HG03060 (cell line): Measurements from ENCODE around the gene STK17A.

Source experiments
- ATAC-seq: cut with Tn5 transposase; IDR thresholded peaks from one replicate; pipeline ENCODE4 v1.9.1; 2021; ENCODE audit warnings: low read depth, moderate number of reproducible peaks; ENCODE audit not compliant: unreplicated experiment

The STK17A gene

GRCh38 chr7:43582503-43583423, at the start of gene STK17A:
Gene STK17A (plus strand): TSS chr7:43583108. CDS start chr7:43583244, 136 bp downstream.
- ATAC-seq: peak; percentile 29

- ATAC-seq: no peak
Observed at GRCh38 chr7:43533801-43534479, 49.0 kb upstream of the STK17A start.

GRCh38 chr7:43535031-43535451, 47.9 kb upstream of the STK17A start:
- ATAC-seq: no peak

GRCh38 chr7:43535810-43536585, 46.9 kb upstream of the STK17A start:
- ATAC-seq: no peak

- ATAC-seq: no peak
Observed at GRCh38 chr7:43536773-43537172, 46.1 kb upstream of the STK17A start.

GRCh38 chr7:43537765-43538403, 45.0 kb upstream of the STK17A start:
- no peak for ATAC-seq

GRCh38 chr7:43538404-43538771, 44.5 kb upstream of the STK17A start:
- ATAC-seq: no peak

- no peak for ATAC-seq
Observed at GRCh38 chr7:43540471-43540870, 42.4 kb upstream of the STK17A start.

- ATAC-seq: no peak
Observed at GRCh38 chr7:43542716-43543115, 40.2 kb upstream of the STK17A start.

- ATAC-seq: no peak
Observed at GRCh38 chr7:43546231-43546630, 36.7 kb upstream of the STK17A start.

- no peak for ATAC-seq
Observed at GRCh38 chr7:43550427-43550826, 32.5 kb upstream of the STK17A start.

GRCh38 chr7:43552122-43552521, 30.8 kb upstream of the STK17A start:
- ATAC-seq: no peak

- ATAC-seq: no peak
Observed at GRCh38 chr7:43553999-43554398, 28.9 kb upstream of the STK17A start.

- ATAC-seq: no peak
Observed at GRCh38 chr7:43554423-43554822, 28.5 kb upstream of the STK17A start.

GRCh38 chr7:43557831-43558495, 24.9 kb upstream of the STK17A start:
- no peak for ATAC-seq

- ATAC-seq: no peak
Observed at GRCh38 chr7:43559171-43559945, 23.6 kb upstream of the STK17A start.

GRCh38 chr7:43559946-43560335, 23.0 kb upstream of the STK17A start:
- no peak for ATAC-seq

- no peak for ATAC-seq
Observed at GRCh38 chr7:43560742-43561330, 22.1 kb upstream of the STK17A start.

GRCh38 chr7:43562383-43562782, 20.5 kb upstream of the STK17A start:
- ATAC-seq: no peak
